Measurements from ENCODE around the gene KCNK3.

KCNK3 gene

GRCh38 chr2:26729311-26729710, 36.8 kb downstream of the KCNK3 start:
- DNase-seq (ENCODE audit: low read depth): no peak
- H3K4me3 ChIP-seq (replicated peaks; ENCODE audit: low read depth, low read length): no peak overlapping the region
- TF ChIP-seq CTCF (IDR thresholded peaks at IDR 0.05; ENCODE audit: low read length, missing control alignments): no peak

- no peak for TF ChIP-seq CTCF (IDR thresholded peaks at IDR 0.05; ENCODE audit: low read length, missing control alignments)
- DNase-seq (ENCODE audit: low read depth): no peak
- no peak overlapping the region for H3K4me3 ChIP-seq (replicated peaks; ENCODE audit: low read depth, low read length)
These were observed 38.2 kb downstream of the KCNK3 start for GRCh38 chr2:26730549-26731344.

GRCh38 chr2:26731714-26732113, 39.2 kb downstream of the KCNK3 start:
- no peak for TF ChIP-seq CTCF (IDR thresholded peaks at IDR 0.05; ENCODE audit: low read length, missing control alignments)
- H3K4me3 ChIP-seq (replicated peaks; ENCODE audit: low read depth, low read length): no peak overlapping the region
- DNase-seq (ENCODE audit: low read depth): no peak

GRCh38 chr2:26732446-26732845, 39.9 kb downstream of the KCNK3 start:
- H3K4me3 ChIP-seq (replicated peaks; ENCODE audit: low read depth, low read length): no peak overlapping the region
- no peak for TF ChIP-seq CTCF (IDR thresholded peaks at IDR 0.05; ENCODE audit: low read length, missing control alignments)
- DNase-seq (ENCODE audit: low read depth): no peak

- no peak for DNase-seq (ENCODE audit: low read depth)
- H3K4me3 ChIP-seq (replicated peaks; ENCODE audit: low read depth, low read length): no peak overlapping the region
- no peak for TF ChIP-seq CTCF (IDR thresholded peaks at IDR 0.05; ENCODE audit: low read length, missing control alignments)
These were observed 40.9 kb downstream of the KCNK3 start for GRCh38 chr2:26733413-26733812.

- no peak for TF ChIP-seq CTCF (IDR thresholded peaks at IDR 0.05; ENCODE audit: low read length, missing control alignments)
- DNase-seq (ENCODE audit: low read depth): peak; percentile 95
- no peak overlapping the region for H3K4me3 ChIP-seq (replicated peaks; ENCODE audit: low read depth, low read length)
These were observed 42.6 kb downstream of the KCNK3 start for GRCh38 chr2:26735097-26735496.
